Epithelial cell of proximal tubule (primary cell): ENCODE data around the gene CCDC138. TPM values are rescaled to one million over a fixed set of nuclear protein-coding genes. Genes with fewer than 3 reads are reported as not detected.

Experiments used
- DNase-seq: peaks from one replicate; pipeline ENCODE4 v3.0.0-alpha.2; 2011; ENCODE audit warnings: low read depth
- H3K4me3 ChIP-seq: 2 replicates; pipeline ENCODE4 v1.5.1; 2011; ENCODE audit warnings: low read depth, mild to moderate bottlenecking, low read length
- total RNA-seq: library from RNA; depleted of rRNA; stranded (reverse); fragments of >200 nt; gene quantifications from 2 replicates; pipeline ENCODE4 v1.2.3, GENCODE V29; 2015
- TF ChIP-seq, protein P1 (sequence below): conservative IDR thresholded peaks from 2 replicates; pipeline ENCODE4 v1.5.1; 2012; ENCODE audit warnings: low read depth, mild to moderate bottlenecking, low read length

The CCDC138 gene
- total RNA-seq, 1 donor from 2014 or later, result 9.7 TPM

DNA sequence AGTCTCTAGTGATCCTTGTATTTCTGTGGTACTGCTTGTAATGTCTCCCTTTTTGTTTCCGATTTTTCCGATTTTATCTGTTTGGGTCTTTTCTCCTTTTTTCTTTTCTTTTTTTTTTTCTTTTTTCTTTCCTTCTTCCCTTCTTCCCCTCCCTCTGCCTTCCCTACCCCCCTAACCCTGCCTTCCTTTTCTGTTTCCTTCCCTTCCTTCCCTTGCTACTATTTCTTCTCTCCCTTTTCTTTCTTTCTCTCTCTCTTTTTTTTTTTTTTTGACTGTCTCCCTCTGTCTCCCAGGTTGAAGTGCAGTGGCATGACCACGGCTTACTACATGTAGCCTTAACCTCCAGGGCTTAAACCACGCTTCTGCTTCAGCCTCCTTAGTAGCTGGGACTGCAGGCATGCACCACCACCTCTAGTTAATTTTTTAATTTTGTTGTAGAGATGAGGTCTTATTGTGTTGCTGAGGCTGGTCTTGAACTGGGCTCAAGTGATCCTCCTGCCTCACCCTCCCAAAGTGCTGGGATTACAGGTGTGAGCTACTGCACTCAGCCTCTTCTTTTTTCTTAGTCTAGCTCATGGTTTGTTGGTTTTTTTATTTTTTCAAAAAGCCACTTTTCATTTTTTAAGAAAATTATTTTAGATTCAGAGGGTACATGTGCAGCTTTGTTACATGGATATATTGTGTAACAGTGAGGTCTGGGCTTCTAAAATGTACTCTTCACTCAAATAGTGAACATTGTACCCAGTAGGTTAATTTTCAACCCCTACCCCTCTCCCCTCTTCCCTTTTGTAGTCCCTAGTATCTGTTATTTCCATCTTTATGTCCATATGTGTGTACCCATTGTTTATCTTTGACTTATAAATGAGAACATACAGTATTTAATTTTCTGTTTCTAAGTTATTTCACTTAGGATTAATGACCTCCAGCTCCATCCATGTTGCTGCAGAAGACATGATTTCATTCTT is 24.7 kb downstream of the CCDC138 start:
- no peak overlapping the region for H3K4me3 ChIP-seq
- DNase-seq, result no peak
- TF ChIP-seq, protein P1, sequence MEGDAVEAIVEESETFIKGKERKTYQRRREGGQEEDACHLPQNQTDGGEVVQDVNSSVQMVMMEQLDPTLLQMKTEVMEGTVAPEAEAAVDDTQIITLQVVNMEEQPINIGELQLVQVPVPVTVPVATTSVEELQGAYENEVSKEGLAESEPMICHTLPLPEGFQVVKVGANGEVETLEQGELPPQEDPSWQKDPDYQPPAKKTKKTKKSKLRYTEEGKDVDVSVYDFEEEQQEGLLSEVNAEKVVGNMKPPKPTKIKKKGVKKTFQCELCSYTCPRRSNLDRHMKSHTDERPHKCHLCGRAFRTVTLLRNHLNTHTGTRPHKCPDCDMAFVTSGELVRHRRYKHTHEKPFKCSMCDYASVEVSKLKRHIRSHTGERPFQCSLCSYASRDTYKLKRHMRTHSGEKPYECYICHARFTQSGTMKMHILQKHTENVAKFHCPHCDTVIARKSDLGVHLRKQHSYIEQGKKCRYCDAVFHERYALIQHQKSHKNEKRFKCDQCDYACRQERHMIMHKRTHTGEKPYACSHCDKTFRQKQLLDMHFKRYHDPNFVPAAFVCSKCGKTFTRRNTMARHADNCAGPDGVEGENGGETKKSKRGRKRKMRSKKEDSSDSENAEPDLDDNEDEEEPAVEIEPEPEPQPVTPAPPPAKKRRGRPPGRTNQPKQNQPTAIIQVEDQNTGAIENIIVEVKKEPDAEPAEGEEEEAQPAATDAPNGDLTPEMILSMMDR, result no peak

DNA sequence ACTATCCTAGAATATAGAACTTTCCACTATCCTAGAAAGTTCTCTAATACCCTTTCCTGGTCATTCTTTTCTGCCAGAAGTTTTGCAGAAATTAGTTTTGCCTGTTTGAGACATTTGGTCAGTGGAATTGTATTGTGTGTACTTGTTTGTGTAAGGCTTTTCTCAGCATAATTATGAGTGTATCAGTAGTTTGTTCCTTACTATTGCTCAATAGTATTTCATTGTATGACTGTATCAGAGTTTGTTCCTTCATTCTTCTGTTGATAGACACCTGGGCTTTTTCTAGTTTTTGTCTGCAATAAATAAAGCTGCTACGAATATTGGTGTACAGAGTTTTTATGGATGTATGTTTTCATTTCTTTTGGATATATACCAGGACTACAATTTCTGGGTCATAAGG is 27.2 kb downstream of the CCDC138 start:
- TF ChIP-seq, protein P1, result no peak
- H3K4me3 ChIP-seq, result no peak overlapping the region
- DNase-seq, result no peak

GRCh38 chr2:108820482-108820881 is 33.9 kb downstream of the CCDC138 start:
- no peak for DNase-seq
- H3K4me3 ChIP-seq, result no peak overlapping the region
- TF ChIP-seq, protein P1, result no peak

- no peak for DNase-seq
- no peak overlapping the region for H3K4me3 ChIP-seq
- TF ChIP-seq, protein P1, result no peak
These were observed 36.7 kb downstream of the CCDC138 start for GRCh38 chr2:108823286-108823685.

GRCh38 chr2:108824316-108825070 is 37.9 kb downstream of the CCDC138 start:
- TF ChIP-seq, protein P1, result no peak
- no peak for DNase-seq
- no peak overlapping the region for H3K4me3 ChIP-seq

GRCh38 chr2:108825254-108825653 is 38.7 kb downstream of the CCDC138 start:
- no peak for DNase-seq
- H3K4me3 ChIP-seq, result no peak overlapping the region
- TF ChIP-seq, protein P1, result no peak
